ENCODE measurements around the gene FBXO9. TPM values are rescaled to one million over a fixed set of nuclear protein-coding genes. Genes with fewer than 3 reads are reported as not detected.

The FBXO9 gene
- total RNA-seq, 1 donor from 2014 or later = 72.5 TPM

- intact Hi-C loops (cut with micrococcal nuclease) = no loop called here
These were observed 24.7 kb downstream of the FBXO9 start for GRCh38 chr6:53089948-53090347.

DNA sequence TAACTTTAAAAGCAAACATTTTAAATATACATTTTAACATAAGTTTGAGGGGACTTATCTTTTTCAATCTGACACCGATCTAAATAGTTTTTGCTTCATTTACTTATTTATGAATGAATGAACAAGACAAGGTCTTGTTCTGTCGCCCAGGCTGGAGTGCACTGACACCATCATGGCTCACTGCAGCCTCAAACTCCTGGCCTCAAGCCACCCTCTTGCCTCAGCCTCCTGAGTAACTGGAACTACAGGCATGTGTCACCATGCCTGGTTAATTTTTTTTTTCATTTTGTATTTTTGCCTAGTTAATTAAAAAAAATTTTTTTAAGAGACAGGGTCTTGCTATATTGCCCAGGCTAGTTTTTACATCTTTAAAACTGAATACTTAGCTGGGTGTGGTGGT is 25.4 kb downstream of the FBXO9 start:
- intact Hi-C loops (cut with micrococcal nuclease) = no loop called here

GRCh38 chr6:53095270-53095669 is 30.1 kb downstream of the FBXO9 start:
- intact Hi-C loops (cut with micrococcal nuclease) = no loop called here

DNA sequence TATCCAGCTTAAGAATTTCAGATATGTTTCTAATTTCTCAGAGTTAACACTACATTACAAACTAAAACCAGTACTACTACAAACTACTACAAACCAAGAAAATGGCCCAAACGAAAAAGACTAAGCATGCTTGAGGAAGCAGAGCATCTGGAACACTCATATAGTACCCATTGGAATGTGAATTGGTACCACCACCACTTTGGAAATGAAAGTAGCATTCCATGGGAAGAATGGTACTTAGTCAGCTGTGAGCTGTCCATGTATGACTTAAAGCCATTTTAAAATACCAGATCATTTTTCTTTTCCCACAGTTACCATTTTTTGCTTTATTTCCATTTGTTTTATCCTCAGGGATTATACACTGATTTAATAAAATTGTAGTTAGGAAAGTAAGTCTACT is 30.5 kb downstream of the FBXO9 start:
- intact Hi-C loops (cut with micrococcal nuclease) = no loop called here

- intact Hi-C loops (cut with micrococcal nuclease) = loop anchor here (2.0 kb wide), 1 partner anchor 18 kb away; no protein-coding TSS in a partner anchor
These were observed 35.4 kb downstream of the FBXO9 start for GRCh38 chr6:53100561-53100960.

DNA sequence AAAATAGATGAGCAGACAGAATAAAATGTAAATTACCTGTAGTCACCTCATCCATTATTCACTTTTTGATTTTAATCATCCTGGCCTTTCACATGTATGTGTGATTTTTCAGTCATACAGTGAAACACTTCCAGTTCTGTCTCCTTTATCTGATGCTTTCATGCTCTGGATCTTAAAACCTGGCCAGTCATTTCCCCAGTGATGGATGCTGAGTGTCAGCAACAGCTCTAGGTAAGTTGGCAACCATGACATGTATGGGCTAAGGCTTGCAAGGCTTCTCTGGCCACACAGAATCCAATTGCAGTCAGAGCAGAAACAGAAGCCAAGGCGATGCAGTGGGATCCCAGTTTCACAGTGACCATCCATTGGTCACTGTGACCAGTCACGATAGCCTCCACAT is 35.8 kb downstream of the FBXO9 start:
- intact Hi-C loops (cut with micrococcal nuclease) = loop anchor here (2.0 kb wide), 1 partner anchor 18 kb away; no protein-coding TSS in a partner anchor

DNA sequence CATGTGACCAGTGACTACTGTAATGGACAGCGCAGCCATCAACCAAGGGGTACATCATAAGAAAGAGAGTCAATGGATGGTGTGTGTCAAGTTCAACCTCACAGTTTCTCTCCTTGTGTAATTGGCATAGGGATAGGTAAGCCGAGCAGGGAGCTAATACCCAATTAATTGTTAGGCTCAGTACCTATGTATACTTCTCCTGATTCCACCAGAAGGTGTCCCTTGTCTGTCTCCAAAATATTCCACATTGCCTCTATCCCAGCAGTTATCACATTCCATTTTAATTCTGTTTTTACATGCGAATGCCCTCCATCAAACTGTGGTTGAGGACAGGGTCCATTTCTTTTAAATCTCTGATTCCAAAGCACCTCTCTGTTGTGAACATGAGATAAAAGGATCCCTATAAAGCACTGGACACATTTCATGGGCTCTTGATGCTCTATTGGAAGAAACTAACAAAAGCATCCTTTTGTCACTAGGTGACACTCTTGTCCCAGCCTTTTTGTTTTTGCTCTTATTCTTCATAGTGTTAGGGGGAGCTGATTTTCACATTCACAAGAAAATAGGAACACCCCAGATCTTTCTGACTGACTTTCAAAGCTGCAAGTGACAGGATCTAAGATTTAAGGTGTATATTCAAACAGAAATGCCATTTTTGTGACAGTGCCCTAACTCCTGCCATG is 38.9 kb downstream of the FBXO9 start:
- intact Hi-C loops (cut with micrococcal nuclease) = no loop called here

DNA sequence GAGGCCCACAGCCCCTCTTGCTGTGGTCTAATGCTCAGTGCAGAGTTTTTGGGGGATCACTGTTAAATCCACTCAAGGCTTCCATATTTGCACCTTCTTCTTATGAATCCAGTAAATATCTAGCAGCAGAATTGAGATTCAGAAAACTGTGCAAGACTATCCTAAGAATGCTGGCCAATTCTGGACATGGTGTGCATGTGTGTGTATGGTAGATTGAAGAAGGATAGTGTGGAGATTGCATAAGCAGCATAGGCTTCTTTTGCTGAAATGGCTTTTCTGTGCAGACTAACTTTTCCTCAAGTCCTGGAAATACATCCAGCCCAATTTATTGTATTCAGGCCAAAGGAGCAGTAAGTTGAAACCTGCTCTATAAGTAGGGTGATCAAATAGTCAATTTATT is 39.7 kb downstream of the FBXO9 start:
- intact Hi-C loops (cut with micrococcal nuclease) = no loop called here

GRCh38 chr6:53107091-53107490 is 41.9 kb downstream of the FBXO9 start:
- intact Hi-C loops (cut with micrococcal nuclease) = no loop called here

DNA sequence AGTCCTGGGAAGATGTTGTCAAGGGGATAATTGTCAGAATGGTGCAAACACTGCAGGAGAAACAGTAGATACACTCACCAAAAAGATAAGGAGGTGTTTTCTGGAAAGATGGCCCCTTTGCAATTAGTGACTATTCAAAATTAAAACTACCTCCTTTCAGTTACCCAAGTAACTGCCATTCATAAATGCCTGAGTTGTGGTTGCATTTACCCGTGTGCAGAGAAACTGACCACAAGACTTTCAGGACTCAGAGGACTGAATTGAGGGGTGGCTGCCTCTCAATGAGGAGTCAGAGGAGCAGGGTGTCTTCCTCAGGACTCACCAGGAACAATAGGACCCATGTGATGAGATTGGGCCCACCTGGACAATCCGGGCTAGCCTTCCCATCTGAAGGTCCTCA is 44.4 kb downstream of the FBXO9 start:
- intact Hi-C loops (cut with micrococcal nuclease) = no loop called here

DNA sequence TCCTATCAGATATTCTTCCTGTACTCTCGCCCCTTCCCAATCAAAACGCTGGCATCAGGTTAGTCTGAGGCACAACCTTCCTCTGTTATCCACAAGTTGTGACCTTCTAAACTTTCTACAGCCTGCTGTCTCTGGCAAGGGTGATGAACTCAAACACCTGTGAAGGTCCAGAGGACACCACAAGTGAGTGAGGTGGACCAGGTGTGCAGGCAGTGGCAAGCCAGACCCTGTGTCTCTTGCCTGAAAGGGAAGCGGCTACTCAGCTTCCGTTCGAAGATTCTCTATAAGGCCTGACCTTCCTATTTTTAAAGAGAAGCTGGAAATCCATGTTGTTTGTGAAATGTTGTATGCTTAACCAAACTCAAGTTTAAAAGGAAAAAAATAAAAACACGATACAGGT is 46.7 kb downstream of the FBXO9 start:
- intact Hi-C loops (cut with micrococcal nuclease) = no loop called here

DNA sequence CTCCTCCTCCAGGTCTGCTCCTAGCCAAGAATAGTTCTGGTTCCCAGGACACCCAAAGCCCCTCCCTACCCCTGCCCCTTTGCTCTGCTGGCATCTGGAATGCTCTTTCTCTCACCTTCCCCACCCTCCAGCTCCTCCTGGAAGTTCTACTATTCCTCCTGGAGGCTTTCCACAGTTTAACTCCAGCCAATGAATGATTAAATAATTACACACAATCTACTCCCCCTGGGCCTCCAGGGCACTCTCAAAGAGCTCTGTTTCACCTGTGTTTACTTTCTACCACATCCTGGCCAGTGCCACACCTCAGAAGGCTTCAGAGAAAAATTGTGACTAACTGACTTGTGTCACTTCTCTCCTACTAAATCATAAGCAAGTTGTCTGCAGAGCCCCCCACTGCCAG is 47.2 kb downstream of the FBXO9 start:
- intact Hi-C loops (cut with micrococcal nuclease) = no loop called here

DNA sequence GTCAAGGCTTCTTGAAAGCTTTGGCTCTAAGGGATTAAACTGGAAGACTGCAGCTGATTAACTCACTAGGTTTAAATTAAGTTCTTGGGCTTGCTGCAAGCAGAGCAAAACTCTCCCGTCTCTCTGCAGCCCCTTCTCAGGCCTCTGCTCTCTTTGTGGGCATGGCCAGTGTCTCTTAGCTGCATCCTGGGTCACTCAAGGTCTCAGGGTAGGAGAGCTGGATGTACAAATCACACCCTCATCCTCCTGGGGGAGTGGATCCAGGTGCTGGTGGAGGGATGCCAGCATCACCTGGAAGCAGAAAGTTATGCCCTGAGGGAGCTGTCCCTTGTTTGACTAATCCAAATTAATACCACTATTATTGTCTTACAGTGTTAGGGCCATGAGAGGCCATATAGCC is 47.7 kb downstream of the FBXO9 start:
- intact Hi-C loops (cut with micrococcal nuclease) = no loop called here

DNA sequence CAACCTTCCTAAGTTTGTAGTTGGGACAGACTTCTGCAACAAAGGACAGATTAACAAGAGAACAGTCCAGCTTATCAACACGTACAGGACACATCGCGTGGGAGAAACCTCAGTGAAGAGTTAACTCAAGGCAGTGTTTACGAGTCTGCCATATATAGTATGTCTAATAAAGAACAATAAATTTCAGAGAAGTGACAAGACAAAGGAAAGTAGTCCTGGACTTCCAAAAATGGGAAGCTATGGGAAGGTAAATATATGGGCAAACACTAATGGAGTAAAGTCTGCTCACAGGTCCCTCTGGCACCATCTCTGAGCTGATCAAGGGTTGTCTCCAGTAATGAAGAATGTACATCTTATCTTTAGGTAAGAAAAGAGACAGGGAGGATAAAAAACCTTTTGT is 48.5 kb downstream of the FBXO9 start:
- intact Hi-C loops (cut with micrococcal nuclease) = no loop called here

GRCh38 chr6:53115113-53115512 is 49.9 kb downstream of the FBXO9 start:
- intact Hi-C loops (cut with micrococcal nuclease) = no loop called here

DNA sequence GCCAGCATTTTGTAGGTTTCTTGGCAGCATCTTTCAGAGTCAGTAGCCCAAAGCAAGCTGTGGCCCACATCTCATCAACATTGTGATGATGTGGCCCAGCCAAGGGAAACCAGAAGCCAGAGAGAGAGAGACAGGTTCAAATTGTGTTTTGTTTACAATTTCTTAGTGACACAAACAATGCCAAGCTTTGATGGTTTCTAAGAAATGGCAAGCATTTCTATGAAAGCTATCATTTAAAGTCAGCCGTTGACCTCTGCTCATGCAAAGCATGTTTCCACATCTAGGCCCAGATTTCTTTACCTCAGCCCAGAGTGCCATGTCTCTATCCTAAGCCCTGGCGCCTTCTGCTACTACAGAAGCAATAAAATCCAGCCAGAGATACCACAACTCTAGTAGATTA is 50.5 kb downstream of the FBXO9 start:
- intact Hi-C loops (cut with micrococcal nuclease) = no loop called here

DNA sequence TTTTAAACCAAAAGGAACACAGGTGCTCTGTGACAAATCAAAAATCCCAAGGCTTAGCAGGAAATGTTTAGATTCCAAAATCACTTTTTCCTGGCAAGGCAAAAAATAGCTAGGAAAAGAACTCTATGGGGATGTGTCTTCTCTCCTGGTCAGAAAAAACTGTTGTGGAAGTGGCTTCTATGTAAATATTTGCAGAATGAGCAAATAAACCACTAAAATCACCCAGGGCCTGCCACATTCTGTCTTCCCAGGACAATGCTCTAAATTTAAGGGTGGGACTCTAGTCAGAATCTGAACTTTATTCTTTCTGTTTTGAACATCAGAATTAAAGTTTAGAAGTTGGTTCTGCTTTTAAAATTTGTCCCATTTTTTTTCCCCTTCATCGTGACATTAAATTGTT is 54.1 kb downstream of the FBXO9 start:
- intact Hi-C loops (cut with micrococcal nuclease) = no loop called here

GRCh38 chr6:53119772-53120409 is 54.7 kb downstream of the FBXO9 start:
- intact Hi-C loops (cut with micrococcal nuclease) = no loop called here

GRCh38 chr6:53124131-53124800 is 59.1 kb downstream of the FBXO9 start:
- intact Hi-C loops (cut with micrococcal nuclease) = no loop called here

DNA sequence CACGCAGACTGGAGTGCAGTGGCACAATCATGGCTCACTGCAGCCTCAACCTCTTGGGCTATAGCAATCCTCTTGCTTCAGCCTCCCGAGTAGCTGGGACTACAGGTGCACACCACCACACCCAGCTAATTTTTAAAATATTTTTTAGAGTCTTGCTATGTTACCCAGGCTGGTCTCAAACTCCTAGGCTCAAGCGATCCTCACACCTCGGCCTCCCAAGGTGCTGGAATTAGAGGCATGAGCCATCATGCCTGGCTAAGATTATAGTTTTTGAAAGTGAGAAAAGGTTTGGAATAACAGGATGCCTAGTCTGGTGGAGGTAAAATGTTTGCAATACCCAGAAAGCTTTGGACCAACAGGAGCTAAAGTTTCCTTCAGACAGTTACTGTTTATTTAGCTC is 60.1 kb downstream of the FBXO9 start:
- intact Hi-C loops (cut with micrococcal nuclease) = no loop called here

GRCh38 chr6:53128842-53129241 is 63.6 kb downstream of the FBXO9 start:
- intact Hi-C loops (cut with micrococcal nuclease) = no loop called here

- intact Hi-C loops (cut with micrococcal nuclease) = no loop called here
These were observed 65.5 kb downstream of the FBXO9 start for GRCh38 chr6:53130569-53131290.
